Lower lobe of right lung (tissue), 2 donors: ENCODE data around the gene MARCKS. TPM values are rescaled to one million over a fixed set of nuclear protein-coding genes. Genes with fewer than 3 reads are reported as not detected.

Source experiments
- ATAC-seq, 2 donors: fragments of 200-7000 bp; cut with Tn5 transposase; one replicate each; pipeline ENCODE4 v1.9.1; 2020 to 2022; ENCODE audit warnings: mild to moderate bottlenecking in 2 of 2, moderate library complexity in 2 of 2
- DNase-seq: peaks from one replicate; pipeline ENCODE4 v3.0.0-alpha.2; 2020
- H3K27ac ChIP-seq: fragments of 200-600 bp; one replicate; pipeline ENCODE4 v1.8.0; 2022
- H3K27me3 ChIP-seq: fragments of 200-600 bp; one replicate; pipeline ENCODE4 v1.8.0; 2022; ENCODE audit warnings: low read depth
- H3K36me3 ChIP-seq: fragments of 200-600 bp; one replicate; pipeline ENCODE4 v1.8.0; 2022; ENCODE audit warnings: mild to moderate bottlenecking
- H3K4me1 ChIP-seq: fragments of 200-600 bp; one replicate; pipeline ENCODE4 v1.8.0; 2022
- H3K4me3 ChIP-seq: fragments of 200-600 bp; one replicate; pipeline ENCODE4 v1.8.0; 2022; ENCODE audit warnings: mild to moderate bottlenecking
- H3K9me3 ChIP-seq: fragments of 200-600 bp; one replicate; pipeline ENCODE4 v1.8.0; 2022
- CTCF ChIP-seq: fragments of 200-600 bp; IDR thresholded peaks from one replicate; pipeline ENCODE4 v1.8.0; 2022; ENCODE audit warnings: antibody characterized with exemption, mild to moderate bottlenecking
- intact Hi-C: fragments of 100-400 bp; cut with DNase I; formaldehyde crosslinking; loops from one replicate; pipeline ENCODE4 v1.11.0; 2022
- total RNA-seq: library from RNA; stranded (reverse); fragmentation: NEBNext Ultra II Directional; extraction: Animal tissue kit (Norgen Biotek cat#: 25700); gene quantifications from one replicate; pipeline ENCODE4 v1.2.1, GENCODE V29; 2021
- donor health status: DM: no; HTN: yes; CAD: no; lungs with severe emphysema.

The MARCKS gene
- total RNA-seq, 1 donor from 2014 or later: 62.1 TPM

GRCh38 chr6:113842165-113842564 lies 15.0 kb upstream of the MARCKS start:
- H3K4me3 ChIP-seq: no peak overlapping the region
- H3K27ac ChIP-seq: no peak overlapping the region
- no peak for TF ChIP-seq CTCF
- H3K27me3 ChIP-seq: no peaks in the 10 kb centered on the region
- intact Hi-C loops: no loop called here
- H3K9me3 ChIP-seq: no peaks in the 10 kb centered on the region
- DNase-seq: no peak
- H3K4me1 ChIP-seq: no peaks in the 10 kb centered on the region
- ATAC-seq: no peak
- H3K36me3 ChIP-seq: no peaks in the 10 kb centered on the region

GRCh38 chr6:113843500-113844073 lies 13.6 kb upstream of the MARCKS start:
- no peak for TF ChIP-seq CTCF
- Histone ChIP-seq H3K27me3 (no peaks in the 10 kb centered on the region), H3K36me3 (no peaks in the 10 kb centered on the region), H3K4me1 (no peaks in the 10 kb centered on the region), H3K9me3 (no peaks in the 10 kb centered on the region), H3K27ac (no peak overlapping the region), H3K4me3 (no peak overlapping the region)
- ATAC-seq (no peak), DNase-seq (no peak)
- intact Hi-C loops: no loop called here

- ATAC-seq: no peak
- intact Hi-C loops: no loop called here
- TF ChIP-seq CTCF: no peak
- Histone ChIP-seq H3K27ac (no peak overlapping the region), H3K27me3 (no peaks in the 10 kb centered on the region), H3K9me3 (no peaks in the 10 kb centered on the region), H3K4me1 (no peaks in the 10 kb centered on the region), H3K4me3 (no peak overlapping the region), H3K36me3 (no peaks in the 10 kb centered on the region)
- no peak for DNase-seq
Measured at GRCh38 chr6:113846577-113846976, 10.6 kb upstream of the MARCKS start.

- TF ChIP-seq CTCF: no peak
- Histone ChIP-seq H3K4me3 (no peak overlapping the region), H3K27ac (no peak overlapping the region), H3K9me3 (no peaks in the 10 kb centered on the region), H3K27me3 (no peaks in the 10 kb centered on the region), H3K4me1 (no peaks in the 10 kb centered on the region), H3K36me3 (no peaks in the 10 kb centered on the region)
- intact Hi-C loops: no loop called here
- no peak for DNase-seq
- no peak for ATAC-seq
Measured at GRCh38 chr6:113847447-113847846, 9.7 kb upstream of the MARCKS start.

- Histone ChIP-seq H3K9me3 (no peaks in the 10 kb centered on the region), H3K27me3 (no peaks in the 10 kb centered on the region), H3K36me3 (no peaks in the 10 kb centered on the region), H3K27ac (no peak overlapping the region), H3K4me3 (no peak overlapping the region), H3K4me1 (no peaks in the 10 kb centered on the region)
- no peak for DNase-seq
- ATAC-seq: no peak
- intact Hi-C loops: no loop called here
- TF ChIP-seq CTCF: no peak
Measured at GRCh38 chr6:113848280-113848679, 8.9 kb upstream of the MARCKS start.

- ATAC-seq: no peak
- intact Hi-C loops: no loop called here
- TF ChIP-seq CTCF: no peak
- H3K27ac ChIP-seq: no peak overlapping the region
- H3K4me1 ChIP-seq: no peaks in the 10 kb centered on the region
- H3K9me3 ChIP-seq: no peaks in the 10 kb centered on the region
- H3K27me3 ChIP-seq: no peaks in the 10 kb centered on the region
- H3K36me3 ChIP-seq: no peaks in the 10 kb centered on the region
- DNase-seq: no peak
- no peak overlapping the region for H3K4me3 ChIP-seq
Measured at GRCh38 chr6:113848811-113849210, 8.3 kb upstream of the MARCKS start.
